Head of caudate nucleus (tissue), 42 donors: ENCODE results near the gene NOP56.

Experiments
- DNase-seq, 42 donors: peaks; one replicate each; pipeline versions ENCODE4 v3.0.0 to v3.0.0-alpha.2; 2020 to 2021; ENCODE audit warnings: mixed read lengths in 7 of 42
- intact Hi-C: fragments of 100-400 bp; cut with DNase I; formaldehyde crosslinking; loops from one replicate; pipeline ENCODE4 v1.15.0; 2022

The NOP56 gene, protein sequence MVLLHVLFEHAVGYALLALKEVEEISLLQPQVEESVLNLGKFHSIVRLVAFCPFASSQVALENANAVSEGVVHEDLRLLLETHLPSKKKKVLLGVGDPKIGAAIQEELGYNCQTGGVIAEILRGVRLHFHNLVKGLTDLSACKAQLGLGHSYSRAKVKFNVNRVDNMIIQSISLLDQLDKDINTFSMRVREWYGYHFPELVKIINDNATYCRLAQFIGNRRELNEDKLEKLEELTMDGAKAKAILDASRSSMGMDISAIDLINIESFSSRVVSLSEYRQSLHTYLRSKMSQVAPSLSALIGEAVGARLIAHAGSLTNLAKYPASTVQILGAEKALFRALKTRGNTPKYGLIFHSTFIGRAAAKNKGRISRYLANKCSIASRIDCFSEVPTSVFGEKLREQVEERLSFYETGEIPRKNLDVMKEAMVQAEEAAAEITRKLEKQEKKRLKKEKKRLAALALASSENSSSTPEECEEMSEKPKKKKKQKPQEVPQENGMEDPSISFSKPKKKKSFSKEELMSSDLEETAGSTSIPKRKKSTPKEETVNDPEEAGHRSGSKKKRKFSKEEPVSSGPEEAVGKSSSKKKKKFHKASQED

DNA sequence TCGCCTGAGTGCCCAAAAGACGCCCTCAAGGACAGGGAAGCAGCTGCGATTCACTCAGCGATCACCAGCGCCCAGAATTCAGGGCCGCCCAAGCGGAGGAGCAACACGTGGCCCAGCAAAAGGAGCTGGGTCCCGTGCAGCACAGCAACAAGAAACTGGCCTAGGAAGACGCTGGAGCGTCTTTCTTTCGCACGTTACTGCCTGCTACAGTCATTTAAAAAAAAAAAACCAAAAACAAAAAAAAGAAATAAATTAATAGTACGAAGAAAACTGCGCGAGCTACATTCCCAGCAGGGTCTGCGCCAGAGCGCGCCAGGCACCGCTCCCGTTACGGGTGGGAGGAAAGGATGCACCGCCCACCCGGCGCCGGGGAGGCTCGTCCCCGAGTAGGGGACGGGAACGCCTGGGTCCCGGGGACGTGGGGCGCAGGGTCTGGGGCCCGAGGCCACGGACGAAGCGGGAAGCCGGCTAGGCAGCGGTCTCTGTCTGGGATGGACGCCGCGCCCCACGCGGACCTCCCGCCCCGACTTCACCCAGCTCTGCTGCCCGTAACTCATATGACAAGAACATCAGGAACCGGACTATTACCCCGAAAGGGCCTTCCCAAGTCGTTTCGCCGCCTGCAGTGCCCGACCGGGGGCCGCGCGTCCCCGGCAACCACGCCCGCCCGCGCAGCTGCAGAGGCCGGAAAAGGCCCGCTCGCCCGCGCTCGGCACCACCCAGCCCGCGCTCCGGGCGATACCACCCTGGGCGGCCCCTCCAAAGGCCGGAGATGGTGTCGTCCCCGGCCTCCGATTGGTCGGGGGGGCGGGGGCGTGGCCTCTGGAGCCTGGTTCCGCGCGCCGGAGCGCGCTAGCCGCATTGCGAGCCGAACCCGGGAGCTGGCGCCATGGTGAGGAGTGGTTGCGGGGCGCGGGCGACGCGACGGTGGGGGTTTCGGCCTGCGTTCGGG, at the start of gene NOP56:
Gene NOP56, plus strand, starts transcription at position 861 of the 952 bp plus-strand sequence. Its CDS starts 29 bp downstream, at position 890.
- intact Hi-C loops, result loop anchor here (5.0 kb wide), 1 partner anchor 125 kb away; no protein-coding TSS in a partner anchor
- peak; percentile 78 to 98 (median 94) for DNase-seq

DNA sequence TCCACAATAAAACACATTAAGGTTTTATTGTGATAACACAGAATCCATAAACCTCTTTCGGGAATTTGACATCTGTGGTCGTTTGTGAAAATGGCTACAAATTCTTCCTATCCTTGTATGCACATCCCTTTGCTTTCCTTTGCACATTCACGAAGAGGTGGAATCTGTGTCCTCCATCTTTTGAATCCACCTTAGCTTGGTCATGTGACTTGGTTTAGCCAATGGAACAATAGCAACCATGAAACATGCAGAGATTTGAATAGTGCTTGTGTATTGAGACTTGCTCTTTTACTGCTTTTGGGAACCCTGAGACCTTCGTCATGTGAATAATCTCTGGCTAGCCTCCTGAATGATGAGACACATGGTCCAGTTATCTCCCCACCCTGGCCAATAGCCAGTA, 49.7 kb upstream of the NOP56 start:
- DNase-seq, result peak in 1 of 42 donors; percentile 15
- intact Hi-C loops, result no loop called here

DNA sequence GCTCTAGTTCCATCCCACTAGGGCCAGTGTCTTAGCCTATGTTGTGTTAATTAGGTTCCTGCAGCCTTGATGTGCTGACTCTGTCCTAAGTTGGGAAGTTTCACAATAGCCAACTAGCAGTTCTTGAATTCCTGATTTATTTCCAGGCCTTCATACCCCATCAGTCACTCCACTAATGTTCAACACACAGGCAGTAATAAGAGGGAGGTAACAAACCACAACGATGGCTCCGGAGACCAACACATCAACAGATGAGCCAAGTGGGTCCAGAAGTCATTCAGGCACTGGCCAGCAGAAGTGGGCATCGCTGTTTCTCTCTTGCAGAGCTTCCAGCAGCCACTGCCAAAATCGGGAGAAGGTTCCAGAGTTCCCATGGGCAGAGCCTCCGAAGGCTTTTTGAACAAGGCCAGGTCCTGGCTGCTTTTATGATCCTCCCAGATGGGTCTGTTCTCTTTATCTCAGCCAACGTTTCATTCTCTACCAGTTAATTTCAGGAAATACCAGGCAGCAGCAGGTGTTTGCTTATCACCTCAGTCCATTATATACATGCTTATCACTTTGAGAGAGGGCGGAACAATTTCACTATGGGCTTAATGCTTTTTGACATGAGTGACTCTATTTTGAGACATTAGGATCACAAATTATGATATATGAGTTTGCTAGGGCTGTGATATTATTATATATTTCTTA, 48.5 kb upstream of the NOP56 start:
- intact Hi-C loops, result no loop called here
- peak in 1 of 42 donors; percentile 29 for DNase-seq

DNA sequence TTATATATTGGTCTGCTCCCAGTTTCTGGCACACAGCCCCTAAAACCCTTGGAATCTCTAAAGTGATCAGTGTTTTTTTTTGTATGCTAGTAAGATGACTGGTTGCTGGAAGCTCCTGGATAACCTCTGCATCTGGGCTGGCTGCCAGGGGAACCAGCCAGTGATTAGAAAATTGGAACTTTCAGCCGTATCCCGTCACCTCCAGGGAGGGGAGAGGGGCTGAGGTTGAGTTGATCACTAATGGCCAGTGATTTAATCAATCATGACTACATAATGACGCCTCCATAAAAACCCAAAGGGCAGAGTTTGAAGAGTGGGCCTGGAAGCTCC, 48.0 kb upstream of the NOP56 start:
- DNase-seq, result peak in 1 of 42 donors; percentile 30
- intact Hi-C loops, result no loop called here

DNA sequence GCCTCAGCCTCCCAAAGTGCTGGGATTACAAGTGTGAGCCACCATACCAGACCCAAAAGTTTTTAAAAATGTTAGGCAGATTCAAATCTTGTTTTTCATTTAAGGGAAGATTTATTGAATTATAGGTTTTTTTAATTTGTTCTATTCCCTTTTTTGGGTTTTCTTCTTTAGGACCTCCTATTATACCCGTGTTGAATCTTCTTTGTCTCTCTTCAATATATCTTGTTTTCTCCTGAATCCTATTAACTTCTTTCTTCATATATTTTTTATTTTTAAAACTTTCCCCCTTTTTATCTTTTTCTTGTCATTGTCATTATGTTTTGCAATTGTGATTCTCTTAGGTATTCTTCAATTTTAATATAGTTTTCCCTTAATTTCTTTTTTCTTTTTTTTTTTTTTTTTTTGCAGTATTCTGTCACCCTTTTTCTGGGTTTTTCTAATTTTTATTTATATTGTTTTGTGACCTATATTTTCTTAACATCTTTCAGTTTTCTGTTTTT, 45.9 kb upstream of the NOP56 start:
- DNase-seq, result no peak
- intact Hi-C loops, result no loop called here

DNA sequence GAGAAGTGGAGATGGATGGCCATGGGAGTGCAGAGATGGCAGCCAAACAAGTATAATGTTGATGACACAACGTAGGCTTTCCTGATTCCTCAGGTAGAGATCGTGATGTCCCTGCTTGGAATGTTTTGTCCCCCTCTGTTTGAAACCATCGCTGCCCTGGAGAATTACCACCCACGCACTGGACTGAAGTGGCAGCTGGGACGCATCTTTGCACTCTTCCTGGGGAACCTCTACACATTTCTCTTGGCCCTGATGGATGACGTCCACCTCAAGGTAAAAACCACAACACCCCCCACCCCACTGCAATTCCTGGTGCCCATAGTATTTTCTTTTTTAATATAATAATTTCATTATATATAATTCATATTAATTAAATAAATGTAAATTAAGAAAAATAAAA, 42.1 kb upstream of the NOP56 start:
- intact Hi-C loops, result no loop called here
- DNase-seq, result peak in 1 of 42 donors; percentile 24

DNA sequence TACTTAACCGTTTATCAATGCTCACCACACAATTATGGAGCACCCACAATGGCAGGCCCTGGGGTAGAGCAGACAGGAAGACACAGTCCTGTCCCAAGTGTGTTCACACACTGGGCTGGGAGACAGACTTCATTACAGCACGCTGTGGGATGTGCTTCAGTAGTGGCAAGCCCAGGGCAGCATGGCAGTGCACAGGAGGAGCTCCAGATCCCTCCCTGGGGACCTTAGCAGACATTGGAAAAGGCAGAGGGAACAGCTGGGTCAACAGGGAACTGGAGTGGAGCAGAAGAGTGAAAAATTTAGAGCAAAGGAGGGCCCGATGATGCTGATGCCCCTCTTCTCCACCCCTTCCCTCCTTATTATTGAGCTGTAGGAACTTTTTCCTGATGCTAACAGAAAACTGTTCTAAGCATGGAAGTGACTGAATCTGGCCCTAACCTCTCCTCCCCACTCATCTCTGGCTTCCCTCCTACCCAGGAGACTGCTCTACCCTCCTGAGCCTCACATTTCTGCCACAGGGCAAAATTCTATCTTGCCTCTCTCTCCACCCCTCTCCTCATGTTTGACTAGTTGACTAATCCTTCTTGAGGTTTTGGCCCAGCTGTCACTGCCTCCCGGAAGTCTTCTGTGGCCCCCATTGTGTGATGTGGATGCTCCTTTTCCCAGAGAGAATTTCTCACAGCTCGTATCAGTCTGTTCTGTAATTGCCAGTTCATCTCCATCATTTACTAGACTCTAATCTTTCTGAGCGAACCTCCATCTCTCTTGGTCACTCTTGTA, 41.3 kb upstream of the NOP56 start:
- intact Hi-C loops, result no loop called here
- DNase-seq, result peak in 1 of 42 donors; percentile 17

DNA sequence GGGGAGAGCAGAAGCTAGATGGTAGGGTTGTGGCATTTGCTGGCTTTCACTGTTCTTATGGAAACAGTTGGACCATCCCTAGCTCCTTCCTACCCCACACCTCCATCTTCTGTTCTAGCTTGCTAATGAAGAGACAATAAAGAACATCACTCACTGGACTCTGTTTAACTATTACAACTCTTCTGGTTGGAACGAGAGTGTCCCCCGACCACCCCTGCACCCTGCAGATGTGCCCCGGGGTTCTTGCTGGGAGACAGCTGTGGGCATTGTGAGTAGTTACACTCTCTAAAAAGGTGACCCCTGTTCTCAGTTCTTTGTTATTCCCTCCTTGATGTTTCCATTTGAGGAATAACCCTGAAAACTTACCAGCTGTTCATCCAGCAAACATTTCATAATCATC, 40.4 kb upstream of the NOP56 start:
- intact Hi-C loops, result no loop called here
- no peak for DNase-seq

DNA sequence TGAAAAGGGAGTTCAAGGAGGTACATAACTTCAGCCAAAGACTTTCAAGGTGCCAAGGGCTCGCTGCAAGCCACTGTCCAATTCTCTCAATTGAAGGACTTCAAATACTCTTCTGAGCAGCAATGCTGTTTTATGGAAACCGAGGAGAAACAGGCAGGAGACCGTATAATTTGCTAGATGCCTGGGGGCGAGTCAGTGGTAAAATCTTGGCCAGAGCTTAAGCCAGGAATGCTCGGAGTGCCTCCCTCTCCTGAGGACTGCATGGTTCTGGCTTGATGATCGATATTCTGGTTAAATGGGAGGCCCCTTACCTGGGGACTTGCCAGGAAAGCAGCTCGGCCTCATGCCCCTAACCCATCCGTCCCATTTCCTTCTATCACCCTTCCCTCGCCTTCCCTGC, 35.8 kb upstream of the NOP56 start:
- intact Hi-C loops, result no loop called here

DNA sequence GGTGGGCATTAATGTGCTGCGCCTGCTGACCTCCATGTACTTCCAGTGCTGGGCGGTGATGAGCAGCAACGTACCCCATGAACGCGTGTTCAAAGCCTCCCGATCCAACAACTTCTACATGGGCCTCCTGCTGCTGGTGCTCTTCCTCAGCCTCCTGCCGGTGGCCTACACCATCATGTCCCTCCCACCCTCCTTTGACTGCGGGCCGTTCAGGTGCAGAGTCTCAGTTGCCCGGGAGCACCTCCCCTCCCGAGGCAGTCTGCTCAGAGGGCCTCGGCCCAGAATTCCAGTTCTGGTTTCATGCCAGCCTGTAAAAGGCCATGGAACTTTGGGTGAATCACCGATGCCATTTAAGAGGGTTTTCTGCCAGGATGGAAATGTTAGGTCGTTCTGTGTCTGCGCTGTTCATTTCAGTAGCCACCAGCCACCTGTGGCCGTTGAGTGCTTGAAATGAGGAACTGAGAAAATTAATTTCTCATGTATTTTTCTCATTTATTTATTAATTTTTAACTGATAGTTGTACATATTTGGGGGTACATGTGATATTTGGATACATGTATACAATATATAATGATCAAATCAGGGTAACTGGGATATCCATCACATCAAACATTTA, 35.2 kb upstream of the NOP56 start:
- intact Hi-C loops, result no loop called here
- DNase-seq, result no peak

More for the DNA sequence above, 35.8 kb upstream of the NOP56 start:
- no peak for DNase-seq

DNA sequence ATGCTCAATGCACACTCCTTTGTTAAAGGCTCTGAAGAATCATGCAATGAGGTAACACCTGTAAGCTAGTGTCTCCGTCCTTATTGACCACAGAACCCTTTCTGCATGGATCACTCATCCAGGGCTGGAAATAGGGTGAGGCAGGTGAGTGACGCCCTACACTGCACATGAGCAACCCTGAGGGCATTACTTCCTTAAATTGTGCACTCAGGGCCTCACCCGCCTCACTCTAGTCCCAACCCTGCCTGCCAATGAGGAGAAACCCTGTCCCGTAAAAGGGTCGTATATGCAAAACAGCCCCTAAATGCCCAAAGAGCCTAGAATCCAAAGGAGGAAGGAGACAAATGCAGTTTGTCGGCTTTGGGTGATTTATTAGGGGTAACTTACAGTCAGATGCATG, 33.6 kb upstream of the NOP56 start:
- DNase-seq, result no peak
- intact Hi-C loops, result no loop called here

DNA sequence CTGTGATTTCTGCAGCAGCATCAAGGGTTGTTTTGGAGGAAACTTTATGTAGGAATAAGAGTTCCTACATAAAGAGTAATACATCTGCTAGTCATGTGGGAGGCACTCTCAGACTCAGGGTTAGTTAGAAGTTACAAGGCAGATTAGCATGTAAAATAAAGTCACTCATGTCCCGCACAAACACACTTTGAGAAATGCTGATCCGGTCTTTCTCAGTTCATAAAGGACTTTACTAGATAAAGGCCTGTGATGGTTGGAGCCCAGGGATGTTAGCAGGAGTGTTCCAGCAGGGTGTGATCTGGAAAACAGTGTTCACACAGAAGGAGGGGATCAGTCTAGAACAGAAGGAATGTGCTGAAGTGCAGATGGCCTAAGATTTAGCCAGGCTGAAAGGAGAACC, 33.1 kb upstream of the NOP56 start:
- intact Hi-C loops, result no loop called here
- DNase-seq, result peak in 1 of 42 donors; percentile 17

DNA sequence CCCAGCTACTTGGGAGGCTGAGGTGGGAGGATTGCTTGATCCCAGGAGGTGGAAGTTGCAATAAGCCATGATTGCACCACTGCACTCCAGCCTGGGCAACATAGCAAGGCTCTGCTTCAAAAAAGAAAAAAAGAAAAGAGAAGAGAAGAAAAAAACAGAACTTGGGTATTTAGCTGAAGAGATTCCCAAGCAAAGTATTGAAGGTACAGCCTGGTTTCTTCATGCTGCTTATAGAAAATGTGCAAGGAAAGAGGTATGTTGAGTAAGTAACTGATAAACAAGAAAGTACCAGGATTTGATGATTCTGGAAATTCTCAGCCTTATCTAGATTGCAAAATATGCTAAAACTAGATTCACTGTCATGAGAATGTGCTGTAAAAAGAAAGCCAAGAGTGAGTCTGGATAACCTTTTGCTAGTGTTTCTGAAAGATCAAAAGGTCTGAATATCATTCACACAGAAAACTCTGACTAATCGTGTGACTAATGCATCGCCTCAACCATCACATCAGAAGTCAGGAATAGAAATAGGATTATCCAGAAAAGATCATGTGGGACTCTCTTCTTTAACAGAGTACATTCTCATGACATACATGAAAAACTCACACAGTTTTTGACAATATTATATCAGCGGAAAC, 32.4 kb upstream of the NOP56 start:
- peak in 13 of 42 donors; percentile 3 to 55 (median 23) for DNase-seq

DNA sequence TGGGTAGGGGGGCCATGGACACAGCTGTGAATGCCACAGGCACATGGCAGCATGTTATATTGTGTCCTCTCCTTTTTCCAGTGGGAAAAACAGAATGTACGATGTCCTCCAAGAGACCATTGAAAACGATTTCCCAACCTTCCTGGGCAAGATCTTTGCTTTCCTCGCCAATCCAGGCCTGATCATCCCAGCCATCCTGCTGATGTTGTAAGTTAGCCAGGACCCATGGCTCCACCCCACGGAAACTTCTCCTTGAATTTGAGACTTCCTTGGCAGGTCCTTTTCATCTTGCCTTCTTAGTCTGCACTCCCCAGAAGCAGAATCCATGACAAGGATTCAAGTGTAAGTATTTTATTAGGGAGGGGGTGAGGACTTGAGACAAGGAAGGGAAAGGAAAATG, 28.2 kb upstream of the NOP56 start:
- intact Hi-C loops, result no loop called here
- no peak for DNase-seq

More for the DNA sequence above, 32.4 kb upstream of the NOP56 start:
- intact Hi-C loops, result no loop called here

DNA sequence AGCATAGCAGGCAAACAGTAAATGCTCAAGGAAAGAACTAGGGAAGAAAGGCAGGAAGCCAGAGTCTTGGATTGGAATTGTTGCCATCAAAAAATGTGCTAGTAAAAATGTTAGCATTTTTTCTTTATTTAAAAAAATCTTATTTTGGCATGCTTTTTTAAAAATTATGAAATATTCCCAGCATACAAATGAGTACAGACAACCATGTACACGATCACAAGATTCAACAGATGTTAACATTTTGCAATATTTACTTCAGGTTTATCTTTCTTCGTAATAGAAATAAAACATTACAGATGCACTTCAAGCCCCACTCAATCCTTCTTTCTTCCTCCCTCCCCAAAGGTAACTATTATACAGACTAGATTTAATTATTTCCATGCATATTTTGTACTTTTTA, 27.4 kb upstream of the NOP56 start:
- intact Hi-C loops, result no loop called here
- no peak for DNase-seq

DNA sequence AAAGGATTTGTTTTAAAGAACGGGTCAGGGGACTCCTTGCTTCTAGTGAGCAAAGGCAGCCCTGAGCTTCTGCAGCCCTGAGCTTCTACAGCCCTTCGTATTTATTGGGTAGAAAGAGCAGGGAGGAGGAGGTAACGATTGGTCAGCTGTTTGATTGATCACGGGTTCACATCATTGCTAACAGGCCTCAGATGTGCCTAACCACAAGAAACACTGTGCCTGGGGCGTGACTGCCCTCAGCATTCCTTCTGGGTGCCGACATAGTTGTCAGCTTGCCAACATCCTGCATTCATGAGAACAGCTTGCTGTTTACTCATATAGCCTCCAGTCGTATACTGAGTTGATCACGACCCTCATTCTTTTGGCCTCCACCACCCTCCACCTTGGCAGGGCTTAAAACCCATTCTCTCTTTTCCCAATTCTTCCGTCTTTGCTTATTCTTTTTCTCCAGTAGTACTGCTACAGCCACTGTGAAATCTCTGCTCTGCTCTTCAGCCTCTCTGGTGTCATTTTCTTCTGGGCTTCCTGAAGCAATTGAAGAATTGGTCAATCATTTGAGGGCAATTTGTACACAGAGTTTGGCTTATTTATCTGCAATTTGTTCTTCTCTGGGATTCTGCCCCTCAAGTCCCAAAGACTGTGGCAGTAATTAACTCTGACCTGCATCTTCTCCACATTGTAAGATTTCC, 25.4 kb upstream of the NOP56 start:
- intact Hi-C loops, result no loop called here

DNA sequence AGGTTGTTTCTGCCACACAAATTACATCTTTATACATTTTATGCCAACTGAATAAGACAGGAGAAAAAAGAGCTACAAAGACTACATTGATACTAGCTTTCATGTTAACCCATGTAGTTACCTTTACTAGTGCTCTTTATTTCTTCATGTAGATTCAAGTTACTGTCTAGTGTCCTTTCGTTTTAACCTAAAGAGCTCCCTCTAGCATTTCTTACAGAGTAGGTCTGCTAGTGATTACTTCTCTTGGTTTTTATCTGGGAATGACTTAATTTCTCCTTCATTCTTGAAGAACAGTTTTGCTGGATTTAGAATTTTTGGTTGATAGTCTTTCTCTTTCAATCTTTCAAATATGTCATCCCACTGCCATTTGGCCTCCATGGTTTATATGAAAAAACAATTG, 21.2 kb upstream of the NOP56 start:
- intact Hi-C loops, result no loop called here
- no peak for DNase-seq

More for the DNA sequence above, 25.4 kb upstream of the NOP56 start:
- DNase-seq, result no peak
